Muscle layer of duodenum (tissue), 2 donors: ENCODE results near the gene RARB.

Experiments
- H3K27ac ChIP-seq: one replicate; pipeline ENCODE4 v1.7.0; 2013; ENCODE audit warnings: mild to moderate bottlenecking, low read length
- H3K27me3 ChIP-seq: one replicate; pipeline ENCODE4 v1.7.0; 2013; ENCODE audit warnings: low read depth, mild to moderate bottlenecking, control low read depth, low read length
- H3K36me3 ChIP-seq, 2 donors: one replicate each; pipeline ENCODE4 v1.7.0; 2013; ENCODE audit warnings: low read length in 2 of 2, control low read depth in 1 of 2, mild to moderate bottlenecking in 1 of 2; ENCODE audit not compliant: insufficient read depth in 2 of 2, control insufficient read depth in 1 of 2
- H3K4me1 ChIP-seq, 2 donors: one replicate each; pipeline ENCODE4 v1.7.0; 2013; ENCODE audit warnings: low read length in 2 of 2, mild to moderate bottlenecking in 2 of 2, control low read depth in 1 of 2, moderate library complexity in 1 of 2; ENCODE audit not compliant: insufficient read depth in 2 of 2, control insufficient read depth in 1 of 2
- H3K4me3 ChIP-seq, 2 donors: one replicate each; pipeline ENCODE4 v1.7.0; 2013; ENCODE audit warnings: low read length in 2 of 2, low read depth in 1 of 2, mild to moderate bottlenecking in 1 of 2
- H3K9me3 ChIP-seq, 2 donors: one replicate each; pipeline ENCODE4 v1.7.0; 2013; ENCODE audit warnings: low read length in 2 of 2, control low read depth in 1 of 2, mild to moderate bottlenecking in 1 of 2; ENCODE audit not compliant: control insufficient read depth in 1 of 2
- donor health status: healthy.

The RARB gene

DNA sequence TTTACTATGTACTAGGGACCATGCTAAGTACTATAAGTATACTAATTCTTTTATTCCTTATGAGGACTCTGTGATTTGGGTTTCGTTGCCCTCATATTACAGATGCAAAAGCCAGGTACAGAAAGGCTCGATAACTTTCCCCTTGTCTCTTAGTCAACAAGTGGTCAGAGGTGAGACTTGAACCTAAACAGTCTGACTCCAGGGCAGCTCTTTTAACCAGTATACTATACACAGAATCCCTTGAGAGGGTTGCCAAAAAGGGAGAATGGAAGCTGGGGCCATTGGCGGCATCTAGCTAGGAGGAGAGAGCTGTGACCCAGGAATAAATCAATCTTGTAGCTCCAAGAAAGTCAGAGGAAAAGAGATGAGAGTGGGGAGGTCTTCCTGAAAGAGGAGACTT is 144.3 kb downstream of the RARB start:
- Histone ChIP-seq H3K4me1 (no peaks in the 10 kb centered on the region), H3K27ac (no peak overlapping the region), H3K4me3 (no peak overlapping the region), H3K36me3 (peaks cover 0 to 25% of the 10 kb centered on the region in 2 donors), H3K27me3 (no peaks in the 10 kb centered on the region), H3K9me3 (no peaks in the 10 kb centered on the region)

DNA sequence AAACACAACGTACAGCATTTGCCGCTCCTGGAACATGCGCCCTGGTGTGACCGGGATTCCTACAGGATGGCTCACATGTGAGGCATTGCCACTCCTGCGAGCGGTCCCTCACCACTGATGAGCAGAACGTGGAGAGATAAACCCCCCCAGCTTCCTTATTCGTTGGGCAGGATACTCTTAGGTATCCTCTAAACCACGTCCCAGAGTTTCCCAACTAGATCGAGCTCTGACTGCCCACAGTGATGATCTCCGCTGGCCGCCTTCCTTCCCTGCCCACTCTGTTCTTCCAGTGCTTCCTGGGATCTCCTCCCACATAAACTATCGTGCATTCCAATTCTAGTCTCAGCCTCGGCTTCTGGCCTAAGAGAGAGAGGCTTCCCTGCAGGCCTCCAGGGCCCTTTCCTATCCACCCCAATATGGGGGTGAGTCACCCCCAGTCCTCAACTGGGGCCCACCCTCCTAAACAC is 144.9 kb downstream of the RARB start:
- H3K4me3 ChIP-seq, result no peak overlapping the region
- H3K36me3 ChIP-seq, result peaks cover 0 to 25% of the 10 kb centered on the region in 2 donors
- H3K27ac ChIP-seq, result no peak overlapping the region

DNA sequence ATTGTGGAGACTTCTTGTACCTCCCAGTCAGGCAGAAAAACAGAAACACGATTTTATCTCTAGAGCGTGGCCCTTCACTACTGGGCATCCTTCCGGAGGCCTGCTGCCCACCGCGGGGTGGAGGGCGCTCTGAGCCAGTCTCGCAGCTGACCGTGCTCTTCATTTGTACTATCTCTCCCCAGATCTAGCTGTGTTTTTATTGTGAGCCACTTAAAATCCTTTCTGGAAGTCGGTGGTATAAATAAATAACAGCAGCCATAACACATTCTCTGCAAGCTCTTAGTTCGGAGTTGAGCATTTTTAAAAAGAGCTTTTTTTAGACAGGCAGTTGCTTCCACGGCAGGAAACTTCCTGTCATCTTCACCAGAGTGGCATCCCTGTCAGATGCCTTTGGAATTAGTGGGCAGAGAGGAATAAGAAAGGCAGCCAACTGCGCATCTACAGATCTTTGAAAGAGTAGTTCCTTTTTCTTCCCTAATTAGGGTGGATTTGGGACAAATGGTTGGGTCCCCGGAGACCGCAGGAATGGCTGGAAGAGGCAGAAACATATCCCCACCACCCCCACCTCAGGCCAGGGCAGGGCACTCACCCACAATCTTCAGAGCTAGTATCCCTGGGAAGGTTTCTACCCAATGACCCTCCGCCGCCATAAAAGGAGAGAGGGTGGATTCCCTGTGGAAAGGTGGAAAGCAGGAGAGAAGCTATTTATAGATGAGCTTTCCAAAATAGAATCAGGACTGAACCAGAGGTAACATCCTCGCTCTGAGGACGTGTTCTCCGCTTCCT is 145.5 kb downstream of the RARB start:
- no peak overlapping the region for H3K27ac ChIP-seq

More for the DNA sequence above, 144.9 kb downstream of the RARB start:
- no peaks in the 10 kb centered on the region for H3K9me3 ChIP-seq
- H3K4me1 ChIP-seq, result no peaks in the 10 kb centered on the region
- H3K27me3 ChIP-seq, result no peaks in the 10 kb centered on the region

DNA sequence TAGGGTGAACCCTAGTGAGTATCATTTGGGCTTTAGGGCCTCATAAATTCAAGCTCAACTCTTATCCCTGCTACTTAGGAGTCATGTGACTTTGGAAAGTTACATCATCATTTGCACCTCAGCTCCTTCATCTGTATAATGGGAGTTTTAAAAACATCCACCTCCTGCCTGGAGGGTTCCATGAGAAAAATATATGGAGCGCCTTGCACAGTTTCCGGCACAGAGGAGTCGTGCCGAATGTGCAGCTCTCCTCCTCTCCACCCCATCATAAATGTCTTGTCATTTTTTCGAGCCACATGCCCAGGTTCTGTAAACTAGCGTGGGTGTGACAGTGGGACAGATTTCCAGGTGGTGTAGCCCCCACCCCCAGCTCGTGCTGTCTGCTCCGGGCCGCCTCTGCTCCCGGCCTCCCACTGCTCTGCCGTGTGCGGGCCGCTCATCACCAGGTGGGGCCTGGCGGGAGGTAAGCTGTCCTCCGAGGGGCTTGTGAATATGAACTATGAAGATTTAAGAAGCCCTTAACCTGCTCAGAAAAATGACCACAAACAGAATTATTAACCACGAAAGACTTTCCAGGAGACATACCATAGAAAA is 146.2 kb downstream of the RARB start:
- Histone ChIP-seq H3K27me3 (no peaks in the 10 kb centered on the region), H3K36me3 (peaks cover 0 to 25% of the 10 kb centered on the region in 2 donors), H3K27ac (no peak overlapping the region), H3K4me3 (no peak overlapping the region), H3K4me1 (no peaks in the 10 kb centered on the region), H3K9me3 (no peaks in the 10 kb centered on the region)

More for the DNA sequence above, 145.5 kb downstream of the RARB start:
- Histone ChIP-seq H3K27me3 (no peaks in the 10 kb centered on the region), H3K36me3 (peaks cover 0 to 25% of the 10 kb centered on the region in 2 donors), H3K4me3 (no peak overlapping the region), H3K9me3 (no peaks in the 10 kb centered on the region), H3K4me1 (no peaks in the 10 kb centered on the region)

DNA sequence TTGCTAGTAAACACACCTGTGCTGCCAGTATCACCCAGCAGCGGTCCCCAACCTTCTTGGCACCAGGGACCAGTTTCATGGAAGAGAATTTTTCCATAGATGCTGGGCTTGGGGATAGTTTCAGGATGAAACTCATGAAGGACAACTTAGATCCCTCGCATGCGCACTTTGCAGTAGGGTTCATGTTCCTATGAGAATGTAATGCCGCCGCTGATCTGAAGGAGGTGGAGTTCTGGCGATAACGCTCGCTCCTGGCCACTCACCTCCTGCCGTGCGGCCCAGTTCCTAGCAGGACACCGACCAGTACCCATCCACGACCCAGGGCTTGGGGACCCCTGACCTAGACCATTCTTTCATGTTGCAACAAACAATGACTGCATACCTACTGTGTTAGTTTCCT is 146.9 kb downstream of the RARB start:
- no peak overlapping the region for H3K4me3 ChIP-seq
- peaks cover 0 to 19% of the 10 kb centered on the region in 2 donors for H3K36me3 ChIP-seq
- H3K27me3 ChIP-seq, result no peaks in the 10 kb centered on the region
- H3K9me3 ChIP-seq, result no peaks in the 10 kb centered on the region
- no peak overlapping the region for H3K27ac ChIP-seq
- H3K4me1 ChIP-seq, result no peaks in the 10 kb centered on the region

DNA sequence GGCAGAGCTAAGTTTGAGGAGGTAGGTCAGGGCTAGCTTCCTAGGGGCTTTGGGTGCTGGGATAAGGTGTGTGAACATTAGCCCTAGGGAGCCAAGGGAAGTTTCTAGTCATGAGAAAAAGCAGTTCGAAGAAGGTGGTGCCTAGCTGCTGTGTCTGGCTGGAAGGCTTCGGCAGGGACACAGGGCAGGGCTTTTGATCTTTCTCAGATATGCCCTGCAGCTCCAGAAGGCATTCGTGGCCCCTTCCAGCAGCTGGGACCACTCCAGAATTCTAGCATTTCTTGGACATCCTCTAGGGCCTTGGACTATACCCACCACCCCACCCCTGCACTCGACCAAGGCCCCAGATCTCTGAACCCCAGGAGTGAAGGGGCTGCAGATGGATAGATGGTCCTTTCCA is 148.1 kb downstream of the RARB start:
- no peaks in the 10 kb centered on the region for H3K9me3 ChIP-seq
- H3K4me3 ChIP-seq, result no peak overlapping the region
- H3K27ac ChIP-seq, result no peak overlapping the region
- peaks cover 0 to 18% of the 10 kb centered on the region in 2 donors for H3K36me3 ChIP-seq
- no peaks in the 10 kb centered on the region for H3K27me3 ChIP-seq
- H3K4me1 ChIP-seq, result no peaks in the 10 kb centered on the region

DNA sequence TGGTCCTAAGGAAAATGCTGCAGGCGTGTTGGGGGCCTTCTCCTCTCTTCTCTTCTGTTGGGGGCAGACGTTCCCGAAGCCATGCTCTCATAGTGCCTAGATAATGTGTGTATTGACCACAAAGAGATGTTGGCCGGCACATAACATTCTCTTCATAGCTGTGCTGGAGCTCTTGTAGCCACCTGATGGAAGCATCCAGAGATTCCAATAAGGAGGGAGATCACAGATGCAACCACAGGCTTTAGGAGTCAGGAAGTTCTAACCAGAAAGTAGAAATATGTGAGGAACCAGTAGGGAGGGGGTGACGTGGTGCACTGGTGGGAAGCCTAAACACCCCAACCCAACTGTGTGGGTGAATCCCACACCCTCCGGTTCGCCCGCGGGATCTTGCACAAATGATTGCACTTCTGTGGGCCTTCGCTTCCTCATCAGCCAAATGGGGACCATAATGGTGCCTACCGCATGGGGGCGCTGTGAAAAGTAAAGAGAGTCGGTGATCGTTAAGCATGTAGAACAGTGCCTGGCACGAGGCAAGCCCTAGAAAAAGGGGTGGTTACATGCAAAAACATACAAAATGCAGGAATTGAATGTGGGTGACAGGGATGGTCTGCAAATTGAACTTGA is 148.9 kb downstream of the RARB start:
- H3K36me3 ChIP-seq, result peaks cover 0 to 18% of the 10 kb centered on the region in 2 donors
- H3K27ac ChIP-seq, result no peak overlapping the region
- H3K27me3 ChIP-seq, result no peaks in the 10 kb centered on the region
- H3K9me3 ChIP-seq, result no peaks in the 10 kb centered on the region
- no peak overlapping the region for H3K4me3 ChIP-seq
- H3K4me1 ChIP-seq, result no peaks in the 10 kb centered on the region

DNA sequence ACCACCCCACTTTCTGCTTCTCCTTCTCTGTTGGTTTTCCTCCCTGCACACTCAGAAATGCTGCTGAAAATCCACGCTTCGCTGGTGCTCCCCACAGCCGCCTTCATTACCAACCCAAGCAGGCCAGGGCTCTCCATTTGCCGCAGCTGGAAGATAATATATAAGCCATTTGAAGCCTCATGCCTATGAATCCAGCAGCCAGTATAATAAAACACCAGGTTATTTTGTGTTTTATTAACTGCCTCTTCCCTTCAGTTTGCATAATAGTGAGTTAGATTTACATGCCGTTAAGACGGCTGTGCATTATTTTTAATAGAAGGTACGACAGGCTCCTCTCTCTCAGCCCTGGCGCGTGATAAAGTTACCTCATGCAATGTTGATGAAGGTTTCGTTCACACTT is 150.0 kb downstream of the RARB start:
- no peaks in the 10 kb centered on the region for H3K27me3 ChIP-seq
- peaks cover 0 to 3% of the 10 kb centered on the region in 2 donors for H3K9me3 ChIP-seq
- no peak overlapping the region for H3K4me3 ChIP-seq
- H3K27ac ChIP-seq, result no peak overlapping the region
- peaks cover 0 to 24% of the 10 kb centered on the region in 2 donors for H3K36me3 ChIP-seq
- H3K4me1 ChIP-seq, result no peaks in the 10 kb centered on the region

DNA sequence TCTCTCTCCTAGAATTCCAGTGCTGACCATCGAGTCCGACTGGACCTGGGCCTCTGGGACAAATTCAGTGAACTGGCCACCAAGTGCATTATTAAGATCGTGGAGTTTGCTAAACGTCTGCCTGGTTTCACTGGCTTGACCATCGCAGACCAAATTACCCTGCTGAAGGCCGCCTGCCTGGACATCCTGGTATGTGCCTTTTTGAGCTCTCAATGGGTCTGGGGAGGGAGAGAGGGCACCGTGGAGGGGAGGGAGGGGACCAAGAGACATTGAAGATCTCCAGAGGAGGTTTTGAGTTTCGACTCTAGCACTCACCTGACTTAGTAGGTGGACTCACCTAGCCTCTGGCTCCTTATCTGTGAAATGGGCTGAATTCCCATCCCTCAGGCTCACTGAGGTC is 152.5 kb downstream of the RARB start:
- Histone ChIP-seq H3K36me3 (peaks cover 0 to 25% of the 10 kb centered on the region in 2 donors), H3K9me3 (peaks cover 0 to 3% of the 10 kb centered on the region in 2 donors), H3K27me3 (no peaks in the 10 kb centered on the region), H3K4me1 (no peaks in the 10 kb centered on the region), H3K4me3 (no peak overlapping the region), H3K27ac (no peak overlapping the region)

DNA sequence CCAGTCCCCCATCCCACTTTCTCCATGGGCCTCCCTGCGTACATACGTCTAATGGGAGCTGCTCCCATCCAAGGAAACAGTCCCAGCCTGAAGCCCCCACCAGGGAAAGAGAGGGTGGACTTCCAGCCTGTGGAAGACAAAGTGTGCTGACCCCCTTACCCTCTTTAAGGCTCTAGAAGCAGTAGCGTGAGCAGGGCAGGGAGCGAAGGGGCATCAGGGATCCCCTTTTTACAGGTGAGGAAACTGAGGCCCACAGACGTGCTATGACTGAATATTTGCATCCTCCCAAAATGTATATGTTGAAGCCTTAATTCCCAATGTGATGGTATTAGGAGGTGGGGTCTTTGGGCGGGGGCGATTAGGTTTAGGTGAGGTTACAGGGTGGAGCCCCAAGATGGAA is 153.3 kb downstream of the RARB start:
- Histone ChIP-seq H3K4me3 (no peak overlapping the region), H3K27ac (no peak overlapping the region), H3K9me3 (peaks cover 0 to 3% of the 10 kb centered on the region in 2 donors), H3K27me3 (no peaks in the 10 kb centered on the region), H3K36me3 (peaks cover 0 to 25% of the 10 kb centered on the region in 2 donors), H3K4me1 (no peaks in the 10 kb centered on the region)

DNA sequence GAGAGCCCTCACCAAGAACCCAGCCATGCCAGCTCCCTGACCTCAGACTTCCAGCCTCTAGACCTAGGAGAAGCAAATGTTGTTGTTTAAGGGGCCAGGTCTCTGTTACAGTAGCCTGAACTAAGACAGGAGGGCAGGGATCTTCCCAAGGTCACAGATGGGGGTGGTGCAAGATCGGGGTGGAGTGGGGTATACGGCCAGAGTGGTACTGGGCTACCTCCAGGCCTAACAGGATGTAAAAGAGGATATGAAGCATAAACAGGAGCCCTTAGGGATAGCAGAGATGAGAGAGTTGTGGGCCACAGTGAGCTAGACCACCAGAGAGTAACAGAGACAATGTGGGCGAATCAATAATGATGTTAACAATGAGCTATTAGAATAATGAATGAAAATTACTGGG is 153.8 kb downstream of the RARB start:
- no peaks in the 10 kb centered on the region for H3K4me1 ChIP-seq
- no peak overlapping the region for H3K27ac ChIP-seq
- H3K4me3 ChIP-seq, result no peak overlapping the region
- H3K27me3 ChIP-seq, result no peaks in the 10 kb centered on the region
- peaks cover 0 to 25% of the 10 kb centered on the region in 2 donors for H3K36me3 ChIP-seq
- peaks cover 0 to 3% of the 10 kb centered on the region in 2 donors for H3K9me3 ChIP-seq
